ENCODE data around the gene ABR. TPM values are rescaled to one million over a fixed set of nuclear protein-coding genes. Genes with fewer than 3 reads are reported as not detected.

Gene ABR
- total and polyA plus RNA-seq, 2 of the 8 experiments (the other 6 are each of a cell fraction or from before 2014, with no cell fraction given) = 44.8 to 47.2 TPM

GRCh38 chr17:983921-984320, 195.9 kb downstream of the ABR start:
- H3K27me3 ChIP-seq (replicated peaks in 1 of 4; ENCODE audit: control insufficient read depth in 3 of 4, extremely low read depth in 1 of 4, insufficient read depth in 3 of 4, low read length in 3 of 4) = no peaks in the 10 kb centered on the region
- no peak overlapping the region for H4K91ac ChIP-seq (replicated peaks; ENCODE audit: insufficient read length, low read length)
- no peaks in the 10 kb centered on the region for H3K79me2 ChIP-seq (ENCODE audit: control insufficient read depth in 1 of 2, insufficient read depth in 2 of 2, low read length in 2 of 2)
- no peak overlapping the region for H2BK120ac ChIP-seq (replicated peaks; ENCODE audit: low read depth, low read length)
- peaks cover 0 to 3% (median 2%) of the 10 kb centered on the region in 4 experiments; a peak in 3 of 7 replicates for H3K4me1 ChIP-seq (replicated peaks in 1 of 4; ENCODE audit: control insufficient read depth in 3 of 4, insufficient read depth in 4 of 4, low read length in 3 of 4)
- H3K18ac ChIP-seq (ENCODE audit: extremely low read depth, low read length) = no peak overlapping the region
- H4K8ac ChIP-seq (ENCODE audit: extremely low read depth, insufficient read depth, low read length) = no peak overlapping the region
- no peaks in the 10 kb centered on the region for H3K9me3 ChIP-seq (ENCODE audit: insufficient read depth in 2 of 2, low read depth in 1 of 2, low read length in 1 of 2)
- no peak overlapping the region for H3K4me2 ChIP-seq (ENCODE audit: insufficient read depth in 1 of 2, low read depth in 2 of 2, low read length in 2 of 2)
- 80% methylated on average over 3 of the region's 3 CpGs; no CpG with 5 or more reads in 1 of the 2 experiments for WGBS, 2 experiments (ENCODE audit: extremely low coverage in 1 of 2, insufficient coverage in 1 of 2, insufficient read length in 1 of 2, insufficient replicate concordance in 2 of 2, low coverage in 1 of 2, low lambda C conversion rate in 2 of 2, missing lambda C conversion rate in 1 of 2)
- H3K23me2 ChIP-seq (ENCODE audit: low read depth, low read length) = no peaks in the 10 kb centered on the region
- DNase-seq (ENCODE audit: low read depth in 1 of 2, low spot score in 2 of 2) (no peak), FAIRE-seq (no peak)
- H2AFZ ChIP-seq (ENCODE audit: low read length) = no peak overlapping the region
- no peak overlapping the region for H2AK5ac ChIP-seq (ENCODE audit: low read depth, low read length)
- H3K56ac ChIP-seq (replicated peaks; ENCODE audit: insufficient read length, low read depth, low read length) = no peak overlapping the region
- no peaks in the 10 kb centered on the region for H3K36me3 ChIP-seq (ENCODE audit: control insufficient read depth in 2 of 4, insufficient read depth in 4 of 4, low read length in 3 of 4)
- H3K4ac ChIP-seq (replicated peaks; ENCODE audit: insufficient read length, low read depth, low read length) = no peak overlapping the region
- H3K23ac ChIP-seq (ENCODE audit: insufficient read length) = no peak overlapping the region
- H2BK5ac ChIP-seq (ENCODE audit: low read depth, low read length) = no peak overlapping the region
- H3K14ac ChIP-seq (ENCODE audit: insufficient read length) = no peak overlapping the region
- H3K79me1 ChIP-seq (ENCODE audit: low read depth, low read length) = no peaks in the 10 kb centered on the region; the same call in 1 of the 2 replicates
- H3K27ac ChIP-seq (ENCODE audit: low read depth, low read length) = no peak overlapping the region
- no peak overlapping the region for H2BK15ac ChIP-seq (ENCODE audit: low read length)
- CTCF ChIA-PET (ENCODE audit: partially characterized antibody) = interaction anchor here (2.1 to 17.5 kb wide), 4 partner anchors 12 to 190 kb away, joined by 14 to 258 read pairs (median 50); partner anchors contain the start of gene TIMM22
- POLR2A ChIA-PET (ENCODE audit: partially characterized antibody) = interaction anchor here (1.6 kb wide), 1 partner anchor 189 kb away, joined by 3 read pairs; no protein-coding TSS in a partner anchor
- H2BK20ac ChIP-seq (ENCODE audit: low read length) = no peak overlapping the region
- no peak overlapping the region for H4K5ac ChIP-seq (ENCODE audit: insufficient read length, low read depth, low read length)
- no peak overlapping the region for H2BK12ac ChIP-seq (ENCODE audit: low read depth, low read length)
- TF ChIP-seq TAF7 (optimal IDR thresholded peaks at IDR 0.05; ENCODE audit: borderline replicate concordance, low read depth, low read length) = no peak
- TF ChIP-seq SIRT6 (IDR thresholded peaks at IDR 0.05; ENCODE audit: low read length) = no peak
- no peak for TF ChIP-seq CREB1 (IDR thresholded peaks at IDR 0.05)
- no peak for TF ChIP-seq RNF2 (IDR thresholded peaks at IDR 0.05; ENCODE audit: borderline replicate concordance, low read depth, low read length, missing control alignments, poor library complexity, severe bottlenecking)
- TF ChIP-seq SP4 (IDR thresholded peaks at IDR 0.05; ENCODE audit: low read length) = no peak
- no peak for TF ChIP-seq PHF8 (conservative IDR thresholded peaks at IDR 0.05; ENCODE audit: low read depth, low read length)
- TF ChIP-seq E2F6 (IDR thresholded peaks at IDR 0.05) = no peak
- no peak for TF ChIP-seq CHD2 (IDR thresholded peaks at IDR 0.05; ENCODE audit: low read length)
- TF ChIP-seq CBX8 (IDR thresholded peaks at IDR 0.05; ENCODE audit: borderline replicate concordance, low read depth, low read length) = no peak
- no peak overlapping the region for H3K9ac ChIP-seq (replicated peaks in 1 of 4; ENCODE audit: extremely low read depth in 1 of 4, low read depth in 3 of 4, low read length in 3 of 4)
- H3K4me3 ChIP-seq (ENCODE audit: extremely low read depth in 1 of 4, insufficient read depth in 2 of 4, low read depth in 3 of 4, low read length in 4 of 4) = no peak overlapping the region
- H4K20me1 ChIP-seq (replicated peaks in 1 of 2; ENCODE audit: control insufficient read depth in 1 of 2, insufficient read depth in 2 of 2, low read length in 2 of 2) = no peaks in the 10 kb centered on the region
